NB4 (cell line): Measurements from ENCODE around the gene ONECUT2.

ENCODE experiments used
- DNase-seq: peaks from one replicate; pipeline ENCODE4 v3.0.0; 2010; ENCODE audit warnings: low read depth
- H3K4me3 ChIP-seq: one replicate; pipeline ENCODE4 v1.5.1; 2011; ENCODE audit warnings: mild to moderate bottlenecking, low read depth, low read length, moderate library complexity
- CTCF ChIP-seq: IDR thresholded peaks from one replicate; pipeline ENCODE4 v1.5.1; 2012; ENCODE audit warnings: low read depth, low read length
- MYC ChIP-seq: IDR thresholded peaks from 2 replicates; pipeline ENCODE4 v1.6.1; 2011; ENCODE audit warnings: low read depth, low read length
- POLR2A ChIP-seq: IDR thresholded peaks from 2 replicates; pipeline ENCODE4 v1.6.1; 2011; ENCODE audit warnings: mild to moderate bottlenecking; ENCODE audit not compliant: insufficient read length; ENCODE audit errors: extremely low read depth
- TF ChIP-seq, protein P1 (sequence below): IDR thresholded peaks from 2 replicates; pipeline ENCODE4 v1.6.1; 2011; ENCODE audit warnings: low read depth, low read length

Gene ONECUT2

DNA sequence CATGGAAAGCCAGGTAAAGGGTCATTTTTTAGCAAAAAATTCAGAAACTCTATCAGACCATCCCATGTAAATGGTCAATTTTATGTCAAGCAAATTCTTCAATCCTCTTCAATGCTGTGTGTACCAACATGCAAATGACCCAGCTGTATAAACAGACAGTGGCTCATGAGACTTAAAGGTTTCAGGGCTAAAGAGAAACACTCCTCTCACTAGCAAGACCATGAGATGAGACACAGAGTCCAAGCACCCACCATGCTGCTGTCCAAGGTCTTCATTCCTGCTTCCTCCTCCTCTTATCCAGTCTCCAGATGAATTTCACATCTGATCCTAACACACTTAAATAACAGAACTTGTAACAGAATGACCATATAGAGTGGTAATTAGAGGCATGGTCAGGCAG is 30.8 kb upstream of the ONECUT2 start:
- no peak for DNase-seq
- TF ChIP-seq MYC = no peak
- no peak for TF ChIP-seq POLR2A
- no peak for TF ChIP-seq CTCF
- TF ChIP-seq, protein P1, sequence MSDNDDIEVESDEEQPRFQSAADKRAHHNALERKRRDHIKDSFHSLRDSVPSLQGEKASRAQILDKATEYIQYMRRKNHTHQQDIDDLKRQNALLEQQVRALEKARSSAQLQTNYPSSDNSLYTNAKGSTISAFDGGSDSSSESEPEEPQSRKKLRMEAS = no peak
- H3K4me3 ChIP-seq = no peak overlapping the region

- DNase-seq = no peak
- no peak for TF ChIP-seq POLR2A
- no peak for TF ChIP-seq CTCF
- no peak for TF ChIP-seq MYC
- TF ChIP-seq, protein P1 = no peak
- H3K4me3 ChIP-seq = no peak overlapping the region
Observed at GRCh38 chr18:57409650-57410049, 25.5 kb upstream of the ONECUT2 start.

GRCh38 chr18:57410749-57411148 is 24.4 kb upstream of the ONECUT2 start:
- no peak overlapping the region for H3K4me3 ChIP-seq
- TF ChIP-seq, protein P1 = no peak
- no peak for TF ChIP-seq MYC
- TF ChIP-seq POLR2A = no peak
- TF ChIP-seq CTCF = no peak
- DNase-seq = no peak

GRCh38 chr18:57416542-57416941 is 18.6 kb upstream of the ONECUT2 start:
- TF ChIP-seq POLR2A = no peak
- TF ChIP-seq, protein P1 = no peak
- no peak for TF ChIP-seq MYC
- TF ChIP-seq CTCF = no peak
- no peak overlapping the region for H3K4me3 ChIP-seq
- DNase-seq = no peak

GRCh38 chr18:57422313-57422872 is 12.8 kb upstream of the ONECUT2 start:
- no peak for DNase-seq
- TF ChIP-seq MYC = no peak
- TF ChIP-seq POLR2A = no peak
- TF ChIP-seq, protein P1 = no peak
- no peak for TF ChIP-seq CTCF

More at GRCh38 chr18:57422313-57422872, 12.8 kb upstream of the ONECUT2 start:
- no peak overlapping the region for H3K4me3 ChIP-seq
